NB4 (cell line): ENCODE measurements around the gene GBX2.
A peak's percentile ranks its signal among the peaks of the same experiment; 100 is the strongest.

ENCODE experiments used
- DNase-seq: peaks from one replicate; pipeline ENCODE4 v3.0.0; 2010; ENCODE audit warnings: low read depth
- H3K4me3 ChIP-seq: one replicate; pipeline ENCODE4 v1.5.1; 2011; ENCODE audit warnings: mild to moderate bottlenecking, low read depth, low read length, moderate library complexity
- MYC ChIP-seq: IDR thresholded peaks from 2 replicates; pipeline ENCODE4 v1.6.1; 2011; ENCODE audit warnings: low read depth, low read length
- POLR2A ChIP-seq: IDR thresholded peaks from 2 replicates; pipeline ENCODE4 v1.6.1; 2011; ENCODE audit warnings: mild to moderate bottlenecking; ENCODE audit not compliant: insufficient read length; ENCODE audit errors: extremely low read depth
- TF ChIP-seq, protein P1 (sequence below): IDR thresholded peaks from one replicate; pipeline ENCODE4 v1.5.1; 2012; ENCODE audit warnings: low read depth, low read length
- TF ChIP-seq, protein P2 (sequence below): IDR thresholded peaks from 2 replicates; pipeline ENCODE4 v1.6.1; 2011; ENCODE audit warnings: low read depth, low read length

Gene GBX2

DNA sequence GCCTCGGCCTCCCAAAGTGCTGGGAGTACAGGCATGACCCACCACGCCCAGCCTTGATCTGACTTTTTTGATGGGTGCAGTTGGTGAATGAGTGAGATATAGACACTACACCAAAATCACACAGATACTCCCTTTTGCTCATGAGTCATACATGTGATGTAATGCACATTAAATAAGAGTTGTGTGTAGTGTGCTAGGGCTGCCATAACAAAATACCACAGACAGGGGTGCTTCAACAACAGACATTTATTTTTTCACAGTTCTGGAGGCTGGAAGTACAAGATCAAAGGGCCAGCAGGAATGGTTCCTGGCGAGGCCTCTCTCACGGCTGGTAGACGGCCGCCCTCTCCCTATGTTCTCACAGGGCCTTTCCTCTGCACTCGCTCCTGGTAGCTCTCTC is 46.6 kb downstream of the GBX2 start:
- H3K4me3 ChIP-seq = no peak overlapping the region
- TF ChIP-seq MYC = no peak
- TF ChIP-seq, protein P1, sequence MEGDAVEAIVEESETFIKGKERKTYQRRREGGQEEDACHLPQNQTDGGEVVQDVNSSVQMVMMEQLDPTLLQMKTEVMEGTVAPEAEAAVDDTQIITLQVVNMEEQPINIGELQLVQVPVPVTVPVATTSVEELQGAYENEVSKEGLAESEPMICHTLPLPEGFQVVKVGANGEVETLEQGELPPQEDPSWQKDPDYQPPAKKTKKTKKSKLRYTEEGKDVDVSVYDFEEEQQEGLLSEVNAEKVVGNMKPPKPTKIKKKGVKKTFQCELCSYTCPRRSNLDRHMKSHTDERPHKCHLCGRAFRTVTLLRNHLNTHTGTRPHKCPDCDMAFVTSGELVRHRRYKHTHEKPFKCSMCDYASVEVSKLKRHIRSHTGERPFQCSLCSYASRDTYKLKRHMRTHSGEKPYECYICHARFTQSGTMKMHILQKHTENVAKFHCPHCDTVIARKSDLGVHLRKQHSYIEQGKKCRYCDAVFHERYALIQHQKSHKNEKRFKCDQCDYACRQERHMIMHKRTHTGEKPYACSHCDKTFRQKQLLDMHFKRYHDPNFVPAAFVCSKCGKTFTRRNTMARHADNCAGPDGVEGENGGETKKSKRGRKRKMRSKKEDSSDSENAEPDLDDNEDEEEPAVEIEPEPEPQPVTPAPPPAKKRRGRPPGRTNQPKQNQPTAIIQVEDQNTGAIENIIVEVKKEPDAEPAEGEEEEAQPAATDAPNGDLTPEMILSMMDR = no peak
- TF ChIP-seq, protein P2, sequence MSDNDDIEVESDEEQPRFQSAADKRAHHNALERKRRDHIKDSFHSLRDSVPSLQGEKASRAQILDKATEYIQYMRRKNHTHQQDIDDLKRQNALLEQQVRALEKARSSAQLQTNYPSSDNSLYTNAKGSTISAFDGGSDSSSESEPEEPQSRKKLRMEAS = no peak
- no peak for TF ChIP-seq POLR2A
- DNase-seq = peak; percentile 45

GRCh38 chr2:236120829-236121228 is 47.4 kb downstream of the GBX2 start:
- TF ChIP-seq, protein P2 = no peak
- TF ChIP-seq, protein P1 = no peak
- TF ChIP-seq POLR2A (no peak), MYC (no peak)
- no peak for DNase-seq
- no peak overlapping the region for H3K4me3 ChIP-seq

DNA sequence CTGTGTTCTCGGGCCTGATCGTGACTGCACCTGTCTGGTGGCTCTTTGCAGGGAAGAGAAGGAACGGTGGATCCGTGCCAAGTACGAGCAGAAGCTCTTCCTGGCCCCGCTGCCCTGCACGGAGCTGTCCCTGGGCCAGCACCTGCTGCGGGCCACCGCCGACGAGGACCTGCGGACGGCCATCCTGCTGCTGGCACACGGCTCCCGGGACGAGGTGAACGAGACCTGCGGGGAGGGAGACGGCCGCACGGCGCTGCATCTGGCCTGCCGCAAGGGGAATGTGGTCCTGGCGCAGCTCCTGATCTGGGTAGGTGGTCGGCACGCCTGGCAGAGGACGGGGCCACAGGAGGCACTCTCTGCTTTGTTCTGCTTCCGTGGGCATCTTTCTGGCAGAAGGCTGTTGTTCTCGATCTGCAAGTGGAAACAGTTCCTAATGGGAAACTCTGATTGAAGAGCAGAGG is 48.0 kb downstream of the GBX2 start:
- DNase-seq = no peak
- no peak overlapping the region for H3K4me3 ChIP-seq
- TF ChIP-seq, protein P1 = no peak
- TF ChIP-seq MYC (no peak), POLR2A (no peak)
- TF ChIP-seq, protein P2 = no peak

GRCh38 chr2:236119476-236119875 is 48.7 kb downstream of the GBX2 start:
- no peak overlapping the region for H3K4me3 ChIP-seq
- DNase-seq = no peak
- TF ChIP-seq, protein P2 = no peak
- TF ChIP-seq POLR2A = no peak
- TF ChIP-seq, protein P1 = no peak
- no peak for TF ChIP-seq MYC

DNA sequence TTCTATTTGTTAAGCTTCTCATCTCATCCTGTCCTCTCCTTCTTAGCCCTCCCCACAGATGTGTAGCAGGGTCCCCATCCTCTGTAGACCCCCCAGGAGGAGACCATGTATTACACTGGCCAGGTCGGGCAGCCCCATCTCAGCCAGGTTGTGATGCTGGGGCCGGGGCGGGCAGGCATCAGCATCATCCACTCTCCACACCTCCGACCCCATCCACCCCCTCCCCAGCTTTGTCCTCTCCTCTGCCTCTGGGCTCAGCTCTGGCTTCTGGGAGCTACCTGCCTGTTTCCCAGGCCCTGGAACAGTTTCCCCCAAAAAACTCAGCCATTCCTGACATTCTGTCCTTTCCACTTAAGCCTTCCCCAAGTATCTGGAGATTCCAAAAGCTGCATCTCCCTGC is 49.2 kb downstream of the GBX2 start:
- no peak overlapping the region for H3K4me3 ChIP-seq
- TF ChIP-seq MYC = no peak
- TF ChIP-seq, protein P1 = no peak
- TF ChIP-seq, protein P2 = no peak
- no peak for TF ChIP-seq POLR2A
- DNase-seq = no peak

DNA sequence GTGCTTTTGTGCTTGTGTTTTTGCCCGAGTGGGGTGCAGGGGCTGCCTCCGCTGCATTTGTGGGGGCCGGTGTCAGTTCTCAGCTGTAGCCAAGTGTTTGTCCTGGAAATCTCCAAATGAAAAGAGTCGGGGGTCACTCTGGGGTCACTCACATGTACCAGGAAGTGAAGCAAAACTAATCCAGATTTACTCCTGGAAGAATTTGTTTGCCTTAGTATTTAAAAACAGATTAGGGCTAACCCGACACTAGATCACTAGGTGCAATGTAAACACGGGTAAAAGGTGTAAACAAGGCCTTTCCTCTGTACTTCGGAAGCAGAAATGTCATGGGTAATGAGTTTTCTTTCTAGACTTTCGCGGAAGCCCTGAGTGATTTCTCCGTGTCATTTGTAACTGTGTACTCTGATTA is 50.3 kb downstream of the GBX2 start:
- no peak for DNase-seq
- no peak overlapping the region for H3K4me3 ChIP-seq
- TF ChIP-seq POLR2A (no peak), MYC (no peak)
- TF ChIP-seq, protein P1 = no peak
- TF ChIP-seq, protein P2 = no peak
